CD4-positive, alpha-beta memory T cell (primary cell): ENCODE results near the gene GRK2. TPM values are rescaled to one million over a fixed set of nuclear protein-coding genes. Genes with fewer than 3 reads are reported as not detected.

Source experiments
- CTCF ChIA-PET: fragments of 350-600 bp; sonication (Branson Sonifier 250); formaldehyde crosslinking; loops from one replicate; lab custom pipeline; 2021; ENCODE audit warnings: inconsistent platforms; ENCODE audit not compliant: partially characterized antibody; lab: Charles Lee
- POLR2A ChIA-PET: fragments of 350-600 bp; sonication (Branson Sonifier 250); formaldehyde crosslinking; loops from one replicate; lab custom pipeline; 2021; ENCODE audit not compliant: partially characterized antibody; lab: Charles Lee
- DNase-seq, 5 donors: peaks; one replicate each; pipeline versions ENCODE4 v3.0.0 to v3.0.0-alpha.2; 2020 to 2022; ENCODE audit warnings: mixed read lengths in 1 of 5
- H3K27ac ChIP-seq: one replicate; pipeline ENCODE4 v1.7.0; 2013; ENCODE audit warnings: low read depth, low read length
- H3K27me3 ChIP-seq: 2 replicates; pipeline ENCODE4 v1.7.0; 2013; ENCODE audit warnings: mild to moderate bottlenecking, low read length, moderate library complexity; ENCODE audit not compliant: insufficient read depth
- H3K36me3 ChIP-seq: 2 replicates; pipeline ENCODE4 v1.7.0; 2013; ENCODE audit warnings: mild to moderate bottlenecking, low read length, moderate library complexity; ENCODE audit not compliant: insufficient read depth
- H3K4me1 ChIP-seq: 2 replicates; pipeline ENCODE4 v1.7.0; 2013; ENCODE audit warnings: mild to moderate bottlenecking, low read length, moderate library complexity; ENCODE audit not compliant: insufficient read depth
- H3K4me3 ChIP-seq, 2 donors: one replicate each; pipeline ENCODE4 v1.7.0; 2013; ENCODE audit warnings: low read length in 2 of 2, mild to moderate bottlenecking in 1 of 2
- H3K9me3 ChIP-seq, 2 donors: one replicate each; pipeline ENCODE4 v1.7.0; 2013; ENCODE audit warnings: low read length in 2 of 2, control low read depth in 1 of 2; ENCODE audit not compliant: control insufficient read depth in 1 of 2
- H3K27ac Mint-ChIP-seq, 7 donors: one replicate each; pipeline ENCODE4 v1.8.0; 2020 to 2021; ENCODE audit warnings: mixed read lengths in 7 of 7, mild to moderate bottlenecking in 6 of 7, inconsistent platforms in 3 of 7, moderate library complexity in 3 of 7
- H3K27me3 Mint-ChIP-seq, 2 donors: one replicate each; pipeline ENCODE4 v1.8.0; 2020 to 2021; ENCODE audit warnings: mixed read lengths in 2 of 2
- H3K36me3 Mint-ChIP-seq, 2 donors: one replicate each; pipeline ENCODE4 v1.8.0; 2020 to 2021; ENCODE audit warnings: mixed read lengths in 2 of 2, inconsistent platforms in 1 of 2, mild to moderate bottlenecking in 1 of 2
- H3K4me1 Mint-ChIP-seq, 4 donors: one replicate each; pipeline ENCODE4 v1.8.0; 2020 to 2021; ENCODE audit warnings: mixed read lengths in 4 of 4, mild to moderate bottlenecking in 1 of 4
- H3K4me3 Mint-ChIP-seq, 8 donors: one replicate each; pipeline ENCODE4 v1.8.0; 2020 to 2021; ENCODE audit warnings: mixed read lengths in 8 of 8, mild to moderate bottlenecking in 7 of 8, moderate library complexity in 6 of 8, inconsistent platforms in 3 of 8
- H3K9me3 Mint-ChIP-seq, 8 donors: one replicate each; pipeline ENCODE4 v1.8.0; 2020 to 2021; ENCODE audit warnings: mixed read lengths in 8 of 8, mild to moderate bottlenecking in 5 of 8, inconsistent platforms in 3 of 8, moderate library complexity in 1 of 8
- intact Hi-C: fragments of 100-400 bp; cut with micrococcal nuclease; formaldehyde crosslinking; loops from one replicate; pipeline ENCODE4 v1.15.1; 2023
- polyA plus RNA-seq, 2 donors: library from polyadenylated mRNA; unstranded; fragments of 300-500 nt; fragmentation: Illumina TruSeq; gene quantifications; one replicate each; pipeline ENCODE4 v1.2.3, GENCODE V29; 2021
- total RNA-seq, 2 experiments: library from RNA; stranded (reverse); gene quantifications; one replicate each; pipeline ENCODE4 v1.2.3, GENCODE V29; 2021

GRK2 gene
- total and polyA plus RNA-seq, 4 experiments from 2014 or later, result 12.8 to 310 (median 181) TPM

DNA sequence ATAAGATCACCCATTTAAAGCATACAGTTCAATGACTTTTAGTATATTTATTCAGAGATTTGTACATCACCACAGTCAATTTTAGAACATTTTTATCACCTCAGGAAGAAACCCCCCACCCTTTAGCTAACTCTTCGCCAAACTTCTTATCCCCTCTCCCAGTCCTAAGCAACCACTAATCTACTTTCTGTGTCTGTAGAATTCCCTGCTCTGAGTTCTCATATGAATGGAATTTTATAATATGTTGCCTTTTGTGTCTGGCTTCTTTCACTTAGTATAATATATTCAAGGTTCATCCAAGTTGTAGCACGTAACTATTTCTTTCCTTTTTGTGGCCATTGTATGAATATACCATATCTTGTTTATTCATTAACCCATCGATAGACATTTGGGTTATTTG, 26.4 kb downstream of the GRK2 start:
- peaks cover 0 to 19% (median 11%) of the 10 kb centered on the region in 8 donors for H3K9me3 Mint-ChIP-seq
- Histone ChIP-seq H3K4me1 (peaks cover 55% of the 10 kb centered on the region), H3K27me3 (no peaks in the 10 kb centered on the region), H3K4me3 (no peak overlapping the region), H3K27ac (peak overlapping the region; percentile 11), H3K36me3 (peaks cover 23% of the 10 kb centered on the region), H3K9me3 (no peaks in the 10 kb centered on the region)
- POLR2A ChIA-PET, result interaction anchor here (1.2 to 21.8 kb wide), 7 partner anchors 10 to 60 kb away, joined by 3 to 1163 read pairs (median 8); partner anchors contain the start of genes GRK2, POLD4 and SSH3
- intact Hi-C loops, result no loop called here
- H3K36me3 Mint-ChIP-seq, result peaks cover 39 to 55% of the 10 kb centered on the region in 2 donors
- peaks cover 29 to 63% (median 42%) of the 10 kb centered on the region in 4 donors for H3K4me1 Mint-ChIP-seq
- CTCF ChIA-PET, result interaction anchor here (1.1 to 2.9 kb wide), 6 partner anchors 9 to 59 kb away, joined by 3 to 14 read pairs (median 4); no protein-coding TSS in a partner anchor
- H3K4me3 Mint-ChIP-seq, result peak overlapping the region; percentile 40 to 74 (median 60)
- H3K27me3 Mint-ChIP-seq, result no peaks in the 10 kb centered on the region
- peak overlapping the region; percentile 44 to 90 (median 87) for H3K27ac Mint-ChIP-seq
- DNase-seq, result no peak

DNA sequence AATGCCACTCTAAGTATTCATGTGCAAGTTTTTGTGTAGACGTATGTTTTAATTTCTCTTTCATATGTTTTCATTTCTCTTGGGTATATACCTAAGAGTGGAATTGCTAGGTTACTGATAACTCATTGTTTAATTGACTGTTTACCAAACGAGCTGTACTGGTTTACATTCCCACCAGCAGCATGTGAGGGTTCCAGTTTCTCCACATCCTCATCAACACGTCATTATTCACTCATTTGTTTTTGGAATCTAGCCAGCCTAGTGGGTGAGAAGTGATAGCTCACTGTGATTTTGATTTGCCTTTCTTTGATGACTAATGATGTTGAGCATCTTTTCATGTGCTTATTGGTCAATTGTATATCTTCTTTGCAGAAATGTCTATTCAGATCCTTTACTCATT, 26.8 kb downstream of the GRK2 start:
- Mint-ChIP-seq H3K4me3 (peak overlapping the region; percentile 40 to 74 (median 60)), H3K36me3 (peaks cover 39 to 54% of the 10 kb centered on the region in 2 donors), H3K27me3 (no peaks in the 10 kb centered on the region), H3K27ac (peak overlapping the region; percentile 44 to 90 (median 87)), H3K4me1 (peaks cover 25 to 60% (median 39%) of the 10 kb centered on the region in 4 donors), H3K9me3 (peaks cover 0 to 20% (median 11%) of the 10 kb centered on the region in 8 donors)
- H3K9me3 ChIP-seq, result no peaks in the 10 kb centered on the region
- POLR2A ChIA-PET, result interaction anchor here (1.2 to 21.8 kb wide), 7 partner anchors 10 to 60 kb away, joined by 3 to 1163 read pairs (median 8); partner anchors contain the start of genes GRK2, POLD4 and SSH3
- CTCF ChIA-PET, result interaction anchor here (0.7 to 2.9 kb wide), 10 partner anchors 9 to 89 kb away, joined by 3 to 14 read pairs (median 4); partner anchors contain the start of gene SSH3
- H3K4me1 ChIP-seq, result peaks cover 52% of the 10 kb centered on the region
- H3K27me3 ChIP-seq, result no peaks in the 10 kb centered on the region
- H3K27ac ChIP-seq, result peak overlapping the region; percentile 11
- intact Hi-C loops, result no loop called here
- DNase-seq, result peak; percentile 60 to 75 (median 68)
- H3K4me3 ChIP-seq, result no peak overlapping the region
- H3K36me3 ChIP-seq, result peaks cover 27% of the 10 kb centered on the region

DNA sequence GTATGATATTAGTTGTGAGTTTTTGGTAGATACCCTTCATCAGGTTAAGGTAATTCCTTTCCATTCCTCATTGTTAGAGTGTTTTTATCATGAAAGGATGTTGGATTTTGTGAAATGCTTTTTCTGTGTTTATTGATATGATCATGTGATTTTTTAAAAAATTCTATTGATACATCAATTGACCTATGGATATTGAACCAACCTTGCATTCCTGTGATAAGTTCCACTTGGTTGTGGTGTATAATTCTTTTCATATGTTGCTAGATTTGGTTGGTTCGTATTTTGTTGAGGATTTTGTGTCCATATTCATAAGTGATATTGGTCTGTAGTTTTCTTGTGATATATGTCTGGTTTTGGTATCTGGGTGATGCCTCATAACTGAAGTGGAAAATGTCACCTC, 29.6 kb downstream of the GRK2 start:
- H3K36me3 Mint-ChIP-seq, result peaks cover 45 to 59% of the 10 kb centered on the region in 2 donors
- Histone ChIP-seq H3K4me3 (no peak overlapping the region), H3K36me3 (peaks cover 45% of the 10 kb centered on the region), H3K9me3 (no peaks in the 10 kb centered on the region), H3K27me3 (no peaks in the 10 kb centered on the region), H3K27ac (no peak overlapping the region), H3K4me1 (peaks cover 43% of the 10 kb centered on the region)
- peak overlapping the region in 4 of 7 donors; percentile 20 to 91 (median 46) for H3K27ac Mint-ChIP-seq
- DNase-seq, result no peak
- peaks cover 0 to 20% (median 11%) of the 10 kb centered on the region in 8 donors for H3K9me3 Mint-ChIP-seq
- peak overlapping the region in 1 of 8 donors; percentile 70 for H3K4me3 Mint-ChIP-seq
- no peaks in the 10 kb centered on the region for H3K27me3 Mint-ChIP-seq
- CTCF ChIA-PET, result interaction anchor here (1.6 kb wide), 1 partner anchor 8 kb away, joined by 7 read pairs; no protein-coding TSS in a partner anchor
- intact Hi-C loops, result no loop called here
- POLR2A ChIA-PET, result interaction anchor here (0.9 to 21.8 kb wide), 5 partner anchors 5 to 23 kb away, joined by 3 to 1163 read pairs (median 5); partner anchors contain the start of genes ANKRD13D, GRK2 and SSH3
- H3K4me1 Mint-ChIP-seq, result peaks cover 29 to 50% (median 37%) of the 10 kb centered on the region in 4 donors

DNA sequence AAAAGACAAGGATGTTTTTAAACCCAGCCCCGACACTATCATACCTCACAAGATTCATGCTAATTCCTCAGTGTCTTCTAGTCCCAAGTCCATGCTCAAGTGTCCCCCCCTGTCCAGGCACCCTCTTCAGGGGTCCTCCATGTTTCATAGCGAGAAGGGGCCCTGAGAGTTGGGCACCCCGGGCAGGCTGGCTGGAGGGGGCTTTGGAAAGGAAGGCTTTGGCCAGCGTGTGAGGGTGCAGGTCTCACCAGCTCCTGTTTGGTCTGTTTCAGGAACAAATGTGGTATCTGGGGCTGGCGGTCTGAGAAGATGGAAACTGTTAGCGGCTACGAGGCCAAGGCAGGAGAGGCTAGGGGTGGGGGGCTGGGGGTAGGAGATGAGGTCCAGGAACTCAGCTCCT, 32.5 kb downstream of the GRK2 start:
- intact Hi-C loops, result no loop called here
- Mint-ChIP-seq H3K4me3 (no peak overlapping the region), H3K9me3 (peaks cover 0 to 20% (median 11%) of the 10 kb centered on the region in 8 donors), H3K27ac (peak overlapping the region in 4 of 7 donors; percentile 3 to 36 (median 22)), H3K36me3 (peaks cover 33 to 47% of the 10 kb centered on the region in 2 donors), H3K4me1 (peaks cover 17 to 33% (median 19%) of the 10 kb centered on the region in 4 donors), H3K27me3 (no peaks in the 10 kb centered on the region)
- POLR2A ChIA-PET, result interaction anchor here (0.9 to 14.6 kb wide), 6 partner anchors 8 to 103 kb away, joined by 3 to 196 read pairs (median 12); partner anchors contain the start of genes ANKRD13D, GRK2 and PPP1CA
- H3K27me3 ChIP-seq, result no peaks in the 10 kb centered on the region
- peaks cover 20% of the 10 kb centered on the region for H3K4me1 ChIP-seq
- H3K4me3 ChIP-seq, result no peak overlapping the region
- peak in 1 of 5 donors; percentile 27 for DNase-seq
- CTCF ChIA-PET, result interaction anchor here (0.7 kb wide), 1 partner anchor 37 kb away, joined by 4 read pairs; no protein-coding TSS in a partner anchor
- H3K27ac ChIP-seq, result peak overlapping the region; percentile 23
- H3K9me3 ChIP-seq, result no peaks in the 10 kb centered on the region
- H3K36me3 ChIP-seq, result peaks cover 34% of the 10 kb centered on the region

DNA sequence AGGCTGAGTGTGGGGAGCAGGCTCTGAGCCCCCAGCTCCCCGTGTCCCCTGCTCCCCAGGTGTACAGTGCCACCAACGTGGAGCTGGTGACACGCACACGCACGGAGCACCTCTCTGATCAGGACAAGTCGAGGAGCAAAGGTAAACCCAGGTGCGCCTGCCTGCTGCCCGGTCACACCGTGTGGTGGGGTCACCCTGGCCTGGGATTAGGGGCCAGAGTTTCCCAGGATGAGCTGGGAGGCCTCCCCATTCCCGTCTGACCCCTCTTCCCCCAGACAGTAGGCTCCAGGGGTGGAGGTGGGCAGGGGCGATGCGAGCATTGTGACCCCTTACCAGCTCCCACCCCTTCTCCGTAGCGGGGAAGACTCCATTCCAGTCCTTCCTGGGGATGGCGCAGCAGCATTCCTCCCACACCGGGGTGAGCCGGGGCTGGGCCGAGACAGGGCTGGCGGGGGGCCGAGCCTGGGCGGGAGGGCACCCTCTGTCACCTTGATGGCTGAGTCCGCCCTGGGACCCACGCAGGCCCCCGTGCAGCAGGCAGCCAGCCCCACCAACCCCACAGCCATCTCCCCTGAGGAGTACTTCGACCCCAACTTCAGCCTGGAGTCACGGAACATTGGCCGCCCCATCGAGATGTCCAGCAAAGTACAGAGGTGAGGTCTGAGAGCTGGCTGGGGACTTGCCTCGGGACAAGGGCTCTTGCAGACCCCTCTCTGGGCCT, 33.4 kb downstream of the GRK2 start:
- H3K4me3 Mint-ChIP-seq, result no peak overlapping the region
- peaks cover 21% of the 10 kb centered on the region for H3K4me1 ChIP-seq
- H3K36me3 Mint-ChIP-seq, result peaks cover 29 to 45% of the 10 kb centered on the region in 2 donors
- H3K27ac Mint-ChIP-seq, result peak overlapping the region in 2 of 7 donors; percentile 32 to 35
- no peaks in the 10 kb centered on the region for H3K27me3 ChIP-seq
- intact Hi-C loops, result no loop called here
- ChIA-PET POLR2A (interaction anchor here (0.9 to 14.6 kb wide), 6 partner anchors 9 to 102 kb away, joined by 3 to 196 read pairs (median 12); partner anchors contain the start of genes ANKRD13D and PPP1CA), CTCF (interaction anchor here (1.7 kb wide), 1 partner anchor 38 kb away, joined by 5 read pairs; no protein-coding TSS in a partner anchor)
- H3K27me3 Mint-ChIP-seq, result no peaks in the 10 kb centered on the region
- peaks cover 15 to 35% (median 19%) of the 10 kb centered on the region in 4 donors for H3K4me1 Mint-ChIP-seq
- peaks cover 0 to 19% (median 11%) of the 10 kb centered on the region in 8 donors for H3K9me3 Mint-ChIP-seq
- no peaks in the 10 kb centered on the region for H3K9me3 ChIP-seq
- DNase-seq, result peak in 1 of 5 donors; percentile 22
- H3K27ac ChIP-seq, result peak overlapping the region; percentile 23
- H3K36me3 ChIP-seq, result peaks cover 34% of the 10 kb centered on the region
- no peak overlapping the region for H3K4me3 ChIP-seq

DNA sequence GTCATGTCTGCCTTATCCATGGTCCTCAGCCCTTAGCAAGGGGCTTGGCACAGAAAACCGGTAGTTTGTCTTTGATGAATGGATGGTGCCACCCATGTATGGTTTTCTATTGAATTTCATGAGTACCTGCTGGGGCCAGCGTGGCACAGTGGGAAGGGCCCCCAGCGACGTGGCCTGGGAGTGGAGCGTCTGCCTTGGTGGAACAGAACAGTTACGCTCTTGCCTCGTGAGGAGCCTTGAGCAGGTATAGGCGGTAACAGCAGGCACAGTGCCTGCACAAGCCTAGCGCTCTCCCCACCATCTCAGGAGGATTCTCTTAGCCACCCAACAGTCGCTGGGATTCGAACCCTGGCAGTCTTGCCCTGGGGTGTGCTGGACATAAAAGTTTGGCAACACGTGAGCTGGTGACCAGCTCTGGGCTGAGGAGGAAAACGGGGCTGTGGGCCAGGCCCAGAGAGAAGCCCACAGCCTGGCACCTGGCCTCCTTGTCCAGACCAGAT, 34.0 kb downstream of the GRK2 start:
- ChIA-PET CTCF (interaction anchor here (0.9 to 1.7 kb wide), 3 partner anchors 15 to 39 kb away, joined by 3 to 5 read pairs (median 3); no protein-coding TSS in a partner anchor), POLR2A (interaction anchor here (0.9 to 14.6 kb wide), 5 partner anchors 10 to 32 kb away, joined by 4 to 196 read pairs (median 20); partner anchors contain the start of gene ANKRD13D)
- no peaks in the 10 kb centered on the region for H3K27me3 Mint-ChIP-seq
- H3K27ac Mint-ChIP-seq, result peak overlapping the region in 3 of 7 donors; percentile 17 to 47 (median 35)
- H3K4me1 Mint-ChIP-seq, result peaks cover 15 to 40% (median 21%) of the 10 kb centered on the region in 4 donors
- Histone ChIP-seq H3K36me3 (peaks cover 34% of the 10 kb centered on the region), H3K4me3 (no peak overlapping the region), H3K27ac (no peak overlapping the region), H3K9me3 (no peaks in the 10 kb centered on the region), H3K27me3 (no peaks in the 10 kb centered on the region), H3K4me1 (peaks cover 24% of the 10 kb centered on the region)
- intact Hi-C loops, result no loop called here
- H3K4me3 Mint-ChIP-seq, result peak overlapping the region in 1 of 8 donors; percentile 15
- peaks cover 23 to 40% of the 10 kb centered on the region in 2 donors for H3K36me3 Mint-ChIP-seq
- DNase-seq, result no peak
- H3K9me3 Mint-ChIP-seq, result peaks cover 0 to 16% (median 10%) of the 10 kb centered on the region in 8 donors
